Subcutaneous abdominal adipose tissue (tissue), 5 donors: ENCODE results near the gene ABHD2.
A peak's percentile ranks its signal among the peaks of the same experiment; 100 is the strongest.

ENCODE experiments used
- H3K27ac ChIP-seq: one replicate; pipeline ENCODE4 v1.7.0; 2013; ENCODE audit warnings: low read depth, mild to moderate bottlenecking, inconsistent platforms, low read length, moderate library complexity
- H3K27me3 ChIP-seq, 5 donors: one replicate each; pipeline ENCODE4 v1.7.0; 2013; ENCODE audit warnings: low read length in 5 of 5, inconsistent platforms in 1 of 5; ENCODE audit not compliant: control insufficient read depth in 5 of 5, insufficient read depth in 4 of 5
- H3K36me3 ChIP-seq, 5 donors: one replicate each; pipeline ENCODE4 v1.7.0; 2013; ENCODE audit warnings: low read length in 5 of 5; ENCODE audit not compliant: control insufficient read depth in 5 of 5, insufficient read depth in 5 of 5
- H3K4me1 ChIP-seq, 5 donors: one replicate each; pipeline ENCODE4 v1.7.0; 2013; ENCODE audit warnings: low read length in 5 of 5, mild to moderate bottlenecking in 3 of 5, moderate library complexity in 1 of 5; ENCODE audit not compliant: control insufficient read depth in 5 of 5, insufficient read depth in 5 of 5
- H3K4me3 ChIP-seq, 5 donors: one replicate each; pipeline ENCODE4 v1.7.0; 2013; ENCODE audit warnings: low read length in 5 of 5, low read depth in 1 of 5
- H3K9ac ChIP-seq, 5 donors: one replicate each; pipeline ENCODE4 v1.7.0; 2013; ENCODE audit warnings: low read length in 5 of 5, mild to moderate bottlenecking in 4 of 5, moderate library complexity in 3 of 5
- H3K9me3 ChIP-seq, 5 donors: one replicate each; pipeline ENCODE4 v1.7.0; 2013; ENCODE audit warnings: low read length in 5 of 5; ENCODE audit not compliant: control insufficient read depth in 5 of 5
- donor health status: healthy.
- donor health status: healthy.
- donor health status: healthy.
- donor health status: healthy.
- donor health status: healthy.

The ABHD2 gene

DNA sequence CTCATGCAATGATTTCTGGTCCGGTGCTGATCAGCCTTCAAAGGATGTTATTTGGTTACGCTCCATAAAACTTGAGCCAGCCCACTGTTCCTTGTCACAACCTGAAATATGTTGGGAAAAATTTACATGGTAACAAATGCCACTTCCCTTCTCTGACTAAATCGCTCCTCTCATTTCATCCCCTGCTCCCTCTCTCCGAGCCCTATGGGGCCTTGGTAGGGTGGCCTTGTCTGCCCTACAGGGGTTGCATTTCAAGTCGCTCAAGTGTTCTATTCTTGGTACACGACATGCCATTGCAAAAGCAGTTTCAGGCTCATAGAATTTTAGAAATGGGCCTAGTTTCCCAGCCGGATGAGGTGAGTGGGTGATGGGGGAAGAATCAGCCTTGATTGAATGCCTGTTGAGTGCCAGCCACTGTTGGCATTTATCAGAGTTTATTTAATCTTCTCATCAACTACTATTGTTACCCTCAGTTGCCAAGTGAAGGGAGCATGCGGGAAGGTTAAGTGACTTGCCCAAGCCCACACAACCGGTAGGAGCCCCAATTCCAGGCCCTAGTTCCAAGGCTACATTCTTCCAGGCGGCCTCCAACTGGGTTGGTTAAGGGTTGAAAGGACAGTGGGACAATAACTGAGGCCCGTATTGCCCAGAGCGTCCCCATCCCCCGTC is 961 bp upstream of the ABHD2 start:
- Histone ChIP-seq H3K36me3 (no peaks in the 10 kb centered on the region), H3K27me3 (no peaks in the 10 kb centered on the region), H3K9ac (peak overlapping the region in 4 of 5 donors; percentile 44 to 72 (median 67)), H3K4me3 (peak overlapping the region; percentile 66 to 96 (median 86)), H3K4me1 (peaks cover 8 to 42% (median 40%) of the 10 kb centered on the region in 5 donors), H3K27ac (peak overlapping the region; percentile 82), H3K9me3 (no peaks in the 10 kb centered on the region)

DNA sequence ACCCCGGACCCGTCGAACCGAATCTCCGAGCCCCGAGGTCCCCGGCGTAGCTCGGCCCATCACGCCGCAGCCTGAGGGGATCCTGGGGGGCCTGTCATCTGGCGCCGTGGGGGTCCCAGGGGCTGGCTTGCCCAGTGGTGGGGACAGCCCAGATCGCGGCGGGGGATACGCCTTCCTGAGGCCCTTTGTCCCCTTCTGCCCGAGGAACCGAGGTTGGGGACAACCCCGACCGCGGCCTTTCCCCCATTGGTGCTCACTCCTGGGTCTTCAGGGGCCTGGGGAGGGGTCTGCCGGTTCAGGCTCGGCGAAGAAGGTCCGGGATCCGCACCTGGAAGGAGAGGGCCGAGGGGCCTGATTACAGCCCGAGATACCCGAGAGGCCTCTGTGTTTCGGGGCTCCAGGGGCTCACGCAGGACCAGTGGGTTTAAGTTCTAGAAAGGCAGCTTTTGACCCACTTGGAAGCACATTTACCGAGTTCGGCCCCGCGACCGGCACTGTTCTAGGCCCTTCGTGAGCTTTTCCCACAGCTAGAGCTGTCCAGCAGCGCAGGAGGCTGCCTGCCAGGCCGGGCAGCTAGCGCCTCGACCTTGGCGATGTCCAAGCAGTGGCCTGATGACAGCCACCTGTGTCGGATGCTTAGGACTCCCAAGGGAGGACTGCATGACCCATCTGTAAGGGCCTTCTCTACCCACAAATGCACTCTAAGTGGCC is 504 bp downstream of the ABHD2 start:
- peak overlapping the region; percentile 65 to 96 (median 92) for H3K4me3 ChIP-seq

DNA sequence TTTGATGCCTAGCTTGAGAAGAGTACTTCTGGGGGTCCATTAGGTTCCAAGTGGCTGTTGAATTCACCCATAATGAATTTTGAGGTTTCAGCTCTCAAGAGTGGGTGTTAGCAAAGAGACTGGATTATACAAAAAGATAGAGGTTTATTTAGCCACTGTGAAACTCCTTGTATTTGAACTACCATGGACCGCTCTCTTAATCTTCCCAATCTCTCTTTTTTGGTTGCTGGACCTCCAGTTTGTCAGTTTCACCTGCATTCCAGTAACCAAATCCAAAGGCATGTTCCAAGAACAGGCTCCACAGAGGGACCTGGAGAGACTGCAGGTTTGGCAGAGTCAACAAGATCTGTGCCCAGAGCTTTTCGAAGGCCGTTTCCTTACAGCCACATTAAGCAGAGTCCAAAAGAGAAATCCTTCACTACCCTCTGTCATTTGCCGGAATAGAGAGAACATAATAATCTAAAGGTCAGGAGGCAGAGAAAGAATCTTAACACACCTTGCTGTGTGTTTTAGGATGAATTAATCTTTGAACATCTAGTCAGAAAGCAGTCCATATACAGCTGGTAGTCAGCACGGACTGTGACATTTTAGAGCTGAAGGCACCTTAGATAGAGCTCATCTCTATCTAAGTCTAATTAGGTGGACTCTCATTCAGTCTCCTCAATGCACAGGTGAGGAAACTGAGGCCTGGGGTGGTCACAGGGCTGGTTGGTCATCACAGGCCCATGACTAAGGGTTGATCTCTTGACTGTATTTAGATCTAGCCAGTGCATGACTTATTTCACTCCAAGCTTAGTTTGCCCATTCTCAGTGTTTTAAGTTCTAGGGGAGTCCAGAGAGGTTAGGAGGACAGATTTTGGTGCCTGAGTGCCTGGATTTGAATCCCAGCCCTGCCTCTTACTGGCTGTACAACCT is 1.3 kb downstream of the ABHD2 start:
- no peaks in the 10 kb centered on the region for H3K9me3 ChIP-seq
- H3K4me1 ChIP-seq: peaks cover 8 to 53% (median 45%) of the 10 kb centered on the region in 5 donors
- no peaks in the 10 kb centered on the region for H3K27me3 ChIP-seq
- peak overlapping the region in 3 of 5 donors; percentile 83 to 93 (median 89) for H3K9ac ChIP-seq
- peak overlapping the region in 4 of 5 donors; percentile 86 to 96 (median 93) for H3K4me3 ChIP-seq
- H3K36me3 ChIP-seq: no peaks in the 10 kb centered on the region
- H3K27ac ChIP-seq: peak overlapping the region; percentile 82

More for the DNA sequence above, 504 bp downstream of the ABHD2 start:
- Histone ChIP-seq H3K27me3 (no peaks in the 10 kb centered on the region), H3K36me3 (no peaks in the 10 kb centered on the region), H3K4me1 (peaks cover 8 to 53% (median 45%) of the 10 kb centered on the region in 5 donors), H3K9me3 (no peaks in the 10 kb centered on the region), H3K27ac (peak overlapping the region; percentile 82), H3K9ac (peak overlapping the region in 4 of 5 donors; percentile 83 to 93 (median 91))

DNA sequence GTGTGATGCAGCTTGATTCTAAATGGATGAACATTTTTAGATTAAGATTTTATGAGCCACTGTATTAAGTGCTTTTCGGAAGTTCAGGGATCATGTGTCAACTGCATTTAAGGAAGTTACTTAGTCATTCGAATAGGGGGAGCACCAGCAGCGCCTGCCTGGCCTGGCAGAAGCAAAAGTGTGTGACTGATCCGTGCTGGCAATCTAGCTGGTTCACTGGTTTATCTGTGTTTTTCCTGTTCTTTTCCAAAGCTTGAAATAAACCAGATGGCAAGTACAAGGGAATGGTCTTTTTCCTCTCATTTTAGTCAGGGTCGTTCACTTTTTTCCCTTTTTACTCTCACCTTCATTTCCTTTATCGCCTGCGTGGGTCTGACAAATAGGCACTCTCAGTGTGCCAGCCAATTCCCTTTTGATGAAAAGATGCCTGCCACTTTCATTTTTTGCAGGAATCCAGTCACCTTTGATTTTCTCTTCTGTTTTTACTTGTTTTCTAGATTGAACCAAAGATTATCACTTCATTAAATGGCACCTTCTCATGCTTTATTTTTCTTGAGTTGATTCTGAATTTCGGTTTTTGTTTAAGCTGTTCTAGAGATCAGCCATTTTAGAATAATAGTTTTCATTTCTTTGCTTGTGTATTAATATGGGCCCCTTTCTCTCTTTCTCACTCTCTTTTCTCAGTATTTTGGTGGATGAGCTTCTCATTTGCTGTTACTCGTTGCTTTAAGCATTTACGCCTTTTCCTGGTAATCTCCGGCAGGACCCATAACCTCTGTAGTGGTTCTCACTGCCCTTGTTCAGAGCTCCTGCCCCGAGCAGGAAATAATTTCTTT is 2.8 kb downstream of the ABHD2 start:
- peaks cover 8 to 58% (median 45%) of the 10 kb centered on the region in 5 donors for H3K4me1 ChIP-seq
- no peaks in the 10 kb centered on the region for H3K36me3 ChIP-seq
- H3K9me3 ChIP-seq: no peaks in the 10 kb centered on the region
- H3K27ac ChIP-seq: peak overlapping the region; percentile 79
- no peaks in the 10 kb centered on the region for H3K27me3 ChIP-seq
- peak overlapping the region; percentile 26 to 64 (median 57) for H3K9ac ChIP-seq
- peak overlapping the region; percentile 30 to 53 (median 40) for H3K4me3 ChIP-seq

DNA sequence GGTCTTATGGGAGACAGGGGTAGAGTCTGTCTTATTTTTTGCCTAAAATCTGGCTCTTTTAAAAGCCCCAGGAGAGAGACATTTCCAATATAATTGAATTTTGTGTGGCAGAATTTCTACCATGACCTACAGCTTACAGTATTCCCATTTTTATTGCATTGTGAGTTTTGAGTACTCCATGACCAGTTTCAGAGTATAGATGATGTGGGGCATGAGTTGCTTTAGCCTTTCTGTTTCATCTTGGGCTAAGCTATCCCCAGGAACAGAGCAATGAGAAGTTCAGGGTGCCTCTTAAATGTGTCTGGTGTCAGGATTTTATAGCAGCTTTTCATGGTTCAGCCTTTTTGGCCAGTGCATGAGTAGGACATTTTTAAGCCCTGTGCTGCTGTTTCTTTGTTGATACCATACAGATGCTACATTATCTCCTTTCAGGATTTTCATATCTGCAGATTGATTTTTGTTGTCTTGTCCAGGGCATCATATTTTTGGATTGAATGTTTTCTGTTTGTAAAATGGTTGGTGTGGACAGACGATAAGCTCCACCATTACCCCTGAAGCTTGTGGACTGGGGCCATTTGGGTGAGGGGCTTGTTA is 3.5 kb downstream of the ABHD2 start:
- H3K9ac ChIP-seq: peak overlapping the region; percentile 26 to 64 (median 57)

DNA sequence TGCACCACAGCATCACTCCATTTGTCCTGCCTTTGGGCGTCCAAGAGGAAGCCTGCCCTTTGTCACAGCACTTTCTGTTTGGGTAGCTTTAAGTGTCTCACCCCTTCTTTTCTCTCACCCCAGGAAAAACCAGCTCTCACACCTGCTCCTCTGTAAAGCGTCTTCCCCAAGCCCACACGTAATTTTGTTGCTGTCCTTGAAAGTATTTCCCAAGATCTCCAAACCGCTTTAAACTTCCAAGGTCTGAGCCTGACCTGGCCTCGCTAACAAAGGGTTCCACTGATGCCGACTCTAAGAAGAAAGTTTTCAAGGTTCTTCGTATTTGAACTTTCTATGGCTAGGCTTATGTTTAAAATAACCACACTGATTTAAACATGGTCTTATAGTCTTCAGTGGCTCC is 5.3 kb downstream of the ABHD2 start:
- no peak overlapping the region for H3K9ac ChIP-seq
- peaks cover 5 to 65% (median 51%) of the 10 kb centered on the region in 5 donors for H3K4me1 ChIP-seq
- no peaks in the 10 kb centered on the region for H3K27me3 ChIP-seq
- no peak overlapping the region for H3K27ac ChIP-seq
- H3K9me3 ChIP-seq: no peaks in the 10 kb centered on the region
- H3K4me3 ChIP-seq: no peak overlapping the region
- no peaks in the 10 kb centered on the region for H3K36me3 ChIP-seq

More for the DNA sequence above, 3.5 kb downstream of the ABHD2 start:
- Histone ChIP-seq H3K9me3 (no peaks in the 10 kb centered on the region), H3K4me3 (peak overlapping the region in 4 of 5 donors; percentile 30 to 53 (median 42)), H3K27ac (peak overlapping the region; percentile 79), H3K36me3 (no peaks in the 10 kb centered on the region), H3K4me1 (peaks cover 8 to 62% (median 48%) of the 10 kb centered on the region in 5 donors), H3K27me3 (no peaks in the 10 kb centered on the region)

DNA sequence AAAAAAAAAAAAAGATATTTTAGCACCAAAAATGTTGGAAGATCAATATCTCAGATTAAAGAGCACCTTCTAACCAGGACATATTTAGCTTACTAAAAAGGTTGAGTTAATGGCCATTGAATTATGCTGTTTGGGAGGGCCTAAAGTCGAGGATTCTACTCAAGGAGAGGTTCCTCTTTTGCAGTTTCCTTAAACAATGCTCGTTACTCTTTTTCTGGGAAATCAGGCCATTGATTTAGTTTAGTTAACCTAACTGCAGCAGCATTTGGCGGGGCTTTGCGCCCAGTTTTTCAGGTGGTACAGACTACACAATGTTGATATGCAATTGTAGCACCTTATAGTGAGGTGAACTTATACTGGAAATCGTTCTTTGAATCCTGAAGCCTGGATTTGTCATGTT is 6.8 kb downstream of the ABHD2 start:
- H3K9ac ChIP-seq: no peak overlapping the region
- H3K9me3 ChIP-seq: no peaks in the 10 kb centered on the region
- peaks cover 3 to 54% (median 42%) of the 10 kb centered on the region in 5 donors for H3K4me1 ChIP-seq
- no peak overlapping the region for H3K4me3 ChIP-seq
- H3K27ac ChIP-seq: no peak overlapping the region
- H3K27me3 ChIP-seq: no peaks in the 10 kb centered on the region
- no peaks in the 10 kb centered on the region for H3K36me3 ChIP-seq

DNA sequence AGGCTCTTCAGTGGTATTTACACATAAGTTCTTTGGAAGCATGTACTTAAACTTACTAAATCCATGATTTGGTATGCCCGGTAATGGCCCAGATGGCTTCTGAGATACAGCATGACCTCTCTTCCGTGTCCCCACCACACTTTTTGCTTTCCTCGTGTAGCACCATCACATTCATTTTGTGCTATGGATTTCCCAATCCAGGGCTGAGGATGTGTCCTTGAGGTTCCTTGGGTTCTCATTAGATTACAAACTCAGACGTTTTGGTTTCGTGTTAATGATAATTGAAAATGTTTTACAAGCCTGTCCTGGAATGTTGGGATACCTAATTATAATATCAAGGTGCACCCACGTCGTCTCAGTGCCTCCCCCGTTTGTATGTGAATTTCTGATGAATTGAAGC is 7.3 kb downstream of the ABHD2 start:
- Histone ChIP-seq H3K27me3 (no peaks in the 10 kb centered on the region), H3K27ac (no peak overlapping the region), H3K36me3 (no peaks in the 10 kb centered on the region), H3K9me3 (no peaks in the 10 kb centered on the region), H3K4me3 (no peak overlapping the region), H3K9ac (no peak overlapping the region), H3K4me1 (peaks cover 3 to 51% (median 40%) of the 10 kb centered on the region in 5 donors)

DNA sequence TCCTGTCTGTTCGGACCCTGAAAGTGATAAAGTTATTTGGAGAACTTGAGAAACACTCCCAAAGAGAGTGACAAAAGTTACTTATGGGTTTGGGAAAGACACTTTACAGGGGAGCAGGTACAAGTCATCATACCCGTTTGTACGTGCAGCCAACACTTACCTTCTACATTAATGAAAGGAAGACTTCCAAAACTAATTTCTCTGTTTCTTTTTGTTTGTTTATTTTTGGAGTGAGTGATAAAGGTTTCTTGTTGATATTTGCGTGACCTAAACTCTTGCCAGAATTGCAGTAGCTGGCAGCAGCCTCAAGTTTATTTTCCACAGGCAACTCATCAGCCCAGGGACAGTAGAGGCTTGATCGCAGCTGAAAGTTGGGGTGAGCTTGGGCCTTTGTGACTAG is 8.4 kb downstream of the ABHD2 start:
- no peak overlapping the region for H3K4me3 ChIP-seq
- H3K4me1 ChIP-seq: peaks cover 0 to 48% (median 32%) of the 10 kb centered on the region in 5 donors
- no peaks in the 10 kb centered on the region for H3K9me3 ChIP-seq
- no peak overlapping the region for H3K27ac ChIP-seq
- no peaks in the 10 kb centered on the region for H3K27me3 ChIP-seq
- H3K36me3 ChIP-seq: no peaks in the 10 kb centered on the region
- H3K9ac ChIP-seq: no peak overlapping the region
